DOHH2 (cell line): Measurements from ENCODE around the gene ECT2L.

Experiments used
- H3F3A ChIP-seq: fragments of 200-600 bp; sonication (generic), shearing (Covaris generic); 2 replicates; pipeline ENCODE4 v1.6.0; 2016; ENCODE audit warnings: antibody characterized with exemption, mild to moderate bottlenecking; ENCODE audit not compliant: control insufficient read depth, insufficient read depth
- H3K27ac ChIP-seq: fragments of 200-600 bp; sonication (generic); 2 replicates; pipeline ENCODE4 v1.5.1; 2014; ENCODE audit warnings: low read depth, mild to moderate bottlenecking, low read length, moderate library complexity
- H3K27me3 ChIP-seq: fragments of 200-600 bp; sonication (generic); 2 replicates; pipeline ENCODE4 v1.6.1; 2014; ENCODE audit warnings: mild to moderate bottlenecking, low read length, mixed read lengths; ENCODE audit not compliant: control insufficient read depth
- H3K36me3 ChIP-seq: fragments of 200-600 bp; sonication (generic); 2 replicates; pipeline ENCODE4 v1.6.1; 2014; ENCODE audit warnings: mild to moderate bottlenecking, low read length, moderate library complexity, mixed read lengths; ENCODE audit not compliant: control insufficient read depth
- H3K4me1 ChIP-seq: fragments of 200-600 bp; sonication (generic); 2 replicates; pipeline ENCODE4 v1.6.1; 2014; ENCODE audit warnings: mild to moderate bottlenecking, low read length, mixed read lengths; ENCODE audit not compliant: control insufficient read depth
- H3K4me2 ChIP-seq: fragments of 200-600 bp; sonication (generic); 2 replicates; pipeline ENCODE4 v1.6.0; 2014; ENCODE audit warnings: mild to moderate bottlenecking, low read length, moderate library complexity
- H3K4me3 ChIP-seq: fragments of 200-600 bp; sonication (generic); 2 replicates; pipeline ENCODE4 v1.5.1; 2014; ENCODE audit warnings: mild to moderate bottlenecking, low read length, mixed read lengths
- H3K79me2 ChIP-seq: fragments of 200-600 bp; sonication (generic); 2 replicates; pipeline ENCODE4 v1.6.1; 2014; ENCODE audit warnings: mild to moderate bottlenecking, low read length, mixed read lengths; ENCODE audit not compliant: control insufficient read depth
- H3K9me2 ChIP-seq: fragments of 200-600 bp; sonication (generic); replicated peaks from 2 replicates; pipeline ENCODE4 v1.6.1; 2014; ENCODE audit warnings: mild to moderate bottlenecking, low read length, mixed read lengths; ENCODE audit not compliant: control insufficient read depth
- H3K9me3 ChIP-seq: fragments of 200-600 bp; sonication (generic); 2 replicates; pipeline ENCODE4 v1.6.1; 2014; ENCODE audit warnings: antibody characterized with exemption, low read length, mixed read lengths; ENCODE audit not compliant: control insufficient read depth, insufficient read depth
- H4K20me1 ChIP-seq: fragments of 200-600 bp; sonication (generic); 2 replicates; pipeline ENCODE4 v1.6.0; 2014; ENCODE audit warnings: low read depth, mild to moderate bottlenecking, antibody characterized with exemption, low read length, moderate library complexity; ENCODE audit not compliant: control insufficient read depth, insufficient read depth
- CTCF ChIP-seq: fragments of 200-600 bp; sonication (generic); IDR thresholded peaks from one replicate; pipeline ENCODE4 v1.5.1; 2014; ENCODE audit warnings: antibody characterized with exemption, mild to moderate bottlenecking, low read depth, low read length; ENCODE audit not compliant: poor library complexity, severe bottlenecking
- EZH2phosphoT487 ChIP-seq: fragments of 200-600 bp; sonication (generic); IDR thresholded peaks from 2 replicates; pipeline ENCODE4 v1.6.1; 2017; ENCODE audit warnings: borderline replicate concordance, mild to moderate bottlenecking, antibody characterized with exemption, low read length, moderate library complexity, mixed read lengths

ECT2L gene

GRCh38 chr6:138885156-138885819 lies 89.4 kb downstream of the ECT2L start:
- H4K20me1 ChIP-seq: no peaks in the 10 kb centered on the region
- no peaks in the 10 kb centered on the region for H3K79me2 ChIP-seq
- H3K4me1 ChIP-seq: no peaks in the 10 kb centered on the region
- no peaks in the 10 kb centered on the region for H3K36me3 ChIP-seq
- no peak overlapping the region for H3K4me2 ChIP-seq
- H3K9me2 ChIP-seq: no peaks in the 10 kb centered on the region
- no peaks in the 10 kb centered on the region for H3K9me3 ChIP-seq
- no peak for TF ChIP-seq EZH2phosphoT487
- TF ChIP-seq CTCF: no peak
- H3K4me3 ChIP-seq: no peak overlapping the region
- H3K27ac ChIP-seq: no peak overlapping the region
- H3K27me3 ChIP-seq: 0 out of 2 replicates have a peak, but pooled peaks cover 2% of the 10 kb centered on the region
- no peaks in the 10 kb centered on the region for H3F3A ChIP-seq

GRCh38 chr6:138891255-138891986 lies 95.5 kb downstream of the ECT2L start:
- H3K27me3 ChIP-seq: no peaks in the 10 kb centered on the region

DNA sequence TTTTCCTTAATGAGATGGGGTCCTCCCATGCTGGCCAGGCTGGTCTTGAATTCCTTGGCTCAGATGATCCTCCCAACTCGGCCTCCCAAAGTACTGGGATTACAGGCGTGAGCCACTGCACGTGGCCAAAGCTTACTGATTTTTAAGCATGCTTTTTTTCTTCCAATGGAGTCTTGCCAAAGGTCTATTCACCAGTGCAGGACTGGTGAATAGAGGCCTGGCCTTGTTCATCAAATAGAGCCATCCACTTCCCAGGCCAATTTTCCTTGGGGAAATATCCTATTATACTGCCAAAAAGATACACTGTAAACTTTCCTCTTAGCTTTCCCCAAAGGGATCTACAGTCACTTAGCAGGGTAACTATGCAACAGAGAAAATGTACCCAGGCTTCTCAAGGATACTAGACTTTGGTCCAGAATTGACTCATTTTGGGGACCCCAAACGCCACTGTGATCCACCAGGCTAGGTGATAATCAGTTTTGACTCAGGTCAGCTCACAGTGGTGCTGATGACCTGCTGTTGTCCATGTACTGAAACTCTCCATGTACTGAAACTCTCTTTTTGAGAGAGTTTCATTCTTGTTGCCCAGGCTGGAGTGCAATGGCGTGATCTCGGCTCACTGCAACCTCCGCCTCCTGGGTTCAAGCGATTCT lies 100.3 kb downstream of the ECT2L start:
- H3K4me1 ChIP-seq: no peaks in the 10 kb centered on the region
- no peaks in the 10 kb centered on the region for H3K79me2 ChIP-seq
- no peak overlapping the region for H3K4me2 ChIP-seq
- no peaks in the 10 kb centered on the region for H3F3A ChIP-seq
- peaks cover 7% of the 10 kb centered on the region; the same call in 1 of the 2 replicates for H3K36me3 ChIP-seq
- no peaks in the 10 kb centered on the region for H3K9me2 ChIP-seq
- no peak for TF ChIP-seq EZH2phosphoT487
- TF ChIP-seq CTCF: no peak
- no peaks in the 10 kb centered on the region for H3K27me3 ChIP-seq
- no peaks in the 10 kb centered on the region for H4K20me1 ChIP-seq
- H3K9me3 ChIP-seq: no peaks in the 10 kb centered on the region
- H3K4me3 ChIP-seq: no peak overlapping the region
- no peak overlapping the region for H3K27ac ChIP-seq

More at GRCh38 chr6:138891255-138891986, 95.5 kb downstream of the ECT2L start:
- no peak overlapping the region for H3K4me2 ChIP-seq
- no peak for TF ChIP-seq CTCF
- TF ChIP-seq EZH2phosphoT487: no peak
- H3K4me1 ChIP-seq: no peaks in the 10 kb centered on the region
- no peaks in the 10 kb centered on the region for H3K9me2 ChIP-seq
- H3K4me3 ChIP-seq: no peak overlapping the region
- H3K27ac ChIP-seq: no peak overlapping the region
- no peaks in the 10 kb centered on the region for H3K79me2 ChIP-seq
- no peaks in the 10 kb centered on the region for H3F3A ChIP-seq
- no peaks in the 10 kb centered on the region for H3K36me3 ChIP-seq
- no peaks in the 10 kb centered on the region for H4K20me1 ChIP-seq
- H3K9me3 ChIP-seq: no peaks in the 10 kb centered on the region
